ENCODE measurements around the gene TUBA4A.

TUBA4A gene

GRCh38 chr2:219246559-219246958 lies 7.2 kb downstream of the TUBA4A start:
- no peak for TF ChIP-seq CTCF (IDR thresholded peaks at IDR 0.05)

GRCh38 chr2:219245899-219246230 lies 7.9 kb downstream of the TUBA4A start:
- no peak for TF ChIP-seq CTCF (IDR thresholded peaks at IDR 0.05)

- no peak for TF ChIP-seq CTCF (IDR thresholded peaks at IDR 0.05)
Measured at GRCh38 chr2:219245148-219245898, 8.4 kb downstream of the TUBA4A start, which contains the start of the genes GLB1L and STK16. TSS of gene GLB1L (minus strand) at chr2:219245444. CDS start at chr2:219243573, 1,871 bp downstream. TSS of gene STK16 (plus strand) at chr2:219245479. CDS start at chr2:219246000, 521 bp downstream.

GRCh38 chr2:219244789-219245147 lies 8.9 kb downstream of the TUBA4A start:
- no peak for TF ChIP-seq CTCF (IDR thresholded peaks at IDR 0.05)

- TF ChIP-seq CTCF (IDR thresholded peaks at IDR 0.05) = no peak
Measured at GRCh38 chr2:219243291-219243761, 10.4 kb downstream of the TUBA4A start.

- TF ChIP-seq CTCF (IDR thresholded peaks at IDR 0.05) = no peak
Measured at GRCh38 chr2:219234331-219234730, 19.4 kb downstream of the TUBA4A start.

- no peak for TF ChIP-seq CTCF (IDR thresholded peaks at IDR 0.05)
Measured at GRCh38 chr2:219230059-219230540, 23.6 kb downstream of the TUBA4A start.
